Breast epithelium (tissue), 4 donors: ENCODE data around the gene ZNF423. TPM values are rescaled to one million over a fixed set of nuclear protein-coding genes. Genes with fewer than 3 reads are reported as not detected.

ENCODE experiments used
- DNase-seq, 2 donors: peaks; one replicate each; pipeline ENCODE4 v3.0.0-alpha.2; 2019; ENCODE audit warnings: low spot score in 2 of 2
- H3K27ac ChIP-seq, 2 donors: fragments of 200-600 bp; sonication (generic) in 1 of 2; one replicate each; pipeline ENCODE4 v1.5.1; 2016 to 2019; ENCODE audit warnings: mild to moderate bottlenecking in 1 of 2
- H3K27me3 ChIP-seq, 2 donors: fragments of 200-600 bp; sonication (generic) in 1 of 2; one replicate each; pipeline versions ENCODE4 v1.5.1 to v1.6.0; 2017 to 2019; ENCODE audit warnings: control low read depth in 1 of 2, mild to moderate bottlenecking in 1 of 2
- H3K36me3 ChIP-seq: fragments of 200-600 bp; one replicate; pipeline ENCODE4 v1.5.1; 2019
- H3K4me1 ChIP-seq, 2 donors: fragments of 200-600 bp; sonication (generic); one replicate each; pipeline ENCODE4 v1.5.1; 2016 to 2019; ENCODE audit warnings: control low read depth in 1 of 2
- H3K4me3 ChIP-seq, 3 donors: fragments of 200-600 bp; sonication (generic); 1 replicate in 2 of 3; 2 replicates in 1 of 3; pipeline ENCODE4 v1.5.1; 2016 to 2019; ENCODE audit warnings: mild to moderate bottlenecking in 3 of 3, moderate library complexity in 2 of 3
- H3K9me3 ChIP-seq, 2 donors: fragments of 200-600 bp; sonication (generic) in 1 of 2; one replicate each; pipeline ENCODE4 v1.5.1; 2016 to 2019; ENCODE audit warnings: control low read depth in 1 of 2
- POLR2A ChIP-seq: fragments of 450-650 bp; IDR thresholded peaks from one replicate; pipeline ENCODE4 v1.6.1; 2016; ENCODE audit warnings: antibody characterized with exemption, mild to moderate bottlenecking, moderate library complexity
- POLR2AphosphoS5 ChIP-seq, 3 donors: sonication (generic); formaldehyde crosslinking; IDR thresholded peaks; one replicate each; pipeline ENCODE4 v1.6.1; 2017; ENCODE audit warnings: antibody characterized with exemption in 3 of 3
- intact Hi-C: fragments of 100-400 bp; cut with DNase I; formaldehyde crosslinking; loops from one replicate; pipeline ENCODE4 v1.15.1; 2023; ENCODE audit warnings: low total_unique reads
- total RNA-seq, 3 donors: library from RNA; depleted of rRNA; stranded (reverse); fragments of >200 nt; gene quantifications; one replicate each; pipeline ENCODE4 v1.1.0, GENCODE V29; 2016
- TF ChIP-seq, protein P1 (sequence below), 3 donors: fragments of 450-650 bp; IDR thresholded peaks; one replicate each; pipeline ENCODE4 v1.5.1; 2016 to 2017; ENCODE audit warnings: antibody characterized with exemption in 3 of 3, mild to moderate bottlenecking in 3 of 3, moderate library complexity in 3 of 3

The ZNF423 gene
- total RNA-seq, 3 donors from 2014 or later, result 4.7 to 8.0 (median 5.9) TPM

DNA sequence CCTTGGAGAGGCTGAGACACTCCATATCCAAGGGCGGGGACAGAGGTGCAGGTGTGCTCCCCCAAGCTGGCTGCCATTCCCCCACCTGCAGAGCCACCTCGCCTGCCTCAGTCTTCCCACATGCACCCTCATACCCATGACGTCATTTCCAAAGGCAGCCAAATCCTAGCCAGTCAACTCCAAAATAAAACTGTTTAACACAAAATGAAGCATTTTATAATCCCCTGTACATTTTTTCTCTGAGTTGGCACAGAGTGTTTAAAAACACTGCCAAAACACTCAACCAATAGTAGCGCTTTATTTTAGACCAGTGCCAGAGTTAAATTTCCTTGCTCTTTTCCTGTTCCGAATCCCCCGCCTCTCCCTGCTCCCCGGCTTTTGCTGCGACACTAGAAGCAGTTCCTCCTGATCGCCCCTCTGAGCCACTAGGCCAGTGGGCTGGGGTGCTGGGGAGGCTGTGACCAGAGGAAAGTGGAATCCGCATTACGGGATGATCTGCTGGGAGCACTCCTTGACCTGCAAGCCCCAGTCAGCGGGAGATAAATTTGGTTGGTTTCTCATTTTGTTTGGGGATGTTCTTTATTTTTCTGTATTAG is 139.5 kb downstream of the ZNF423 start:
- no peak for TF ChIP-seq POLR2AphosphoS5 (IDR thresholded peaks at IDR 0.05)
- no peak for TF ChIP-seq POLR2A
- TF ChIP-seq, protein P1, sequence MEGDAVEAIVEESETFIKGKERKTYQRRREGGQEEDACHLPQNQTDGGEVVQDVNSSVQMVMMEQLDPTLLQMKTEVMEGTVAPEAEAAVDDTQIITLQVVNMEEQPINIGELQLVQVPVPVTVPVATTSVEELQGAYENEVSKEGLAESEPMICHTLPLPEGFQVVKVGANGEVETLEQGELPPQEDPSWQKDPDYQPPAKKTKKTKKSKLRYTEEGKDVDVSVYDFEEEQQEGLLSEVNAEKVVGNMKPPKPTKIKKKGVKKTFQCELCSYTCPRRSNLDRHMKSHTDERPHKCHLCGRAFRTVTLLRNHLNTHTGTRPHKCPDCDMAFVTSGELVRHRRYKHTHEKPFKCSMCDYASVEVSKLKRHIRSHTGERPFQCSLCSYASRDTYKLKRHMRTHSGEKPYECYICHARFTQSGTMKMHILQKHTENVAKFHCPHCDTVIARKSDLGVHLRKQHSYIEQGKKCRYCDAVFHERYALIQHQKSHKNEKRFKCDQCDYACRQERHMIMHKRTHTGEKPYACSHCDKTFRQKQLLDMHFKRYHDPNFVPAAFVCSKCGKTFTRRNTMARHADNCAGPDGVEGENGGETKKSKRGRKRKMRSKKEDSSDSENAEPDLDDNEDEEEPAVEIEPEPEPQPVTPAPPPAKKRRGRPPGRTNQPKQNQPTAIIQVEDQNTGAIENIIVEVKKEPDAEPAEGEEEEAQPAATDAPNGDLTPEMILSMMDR (IDR thresholded peaks at IDR 0.05), result no peak
- Histone ChIP-seq H3K4me1 (no peaks in the 10 kb centered on the region), H3K9me3 (no peaks in the 10 kb centered on the region), H3K27ac (no peak overlapping the region), H3K4me3 (no peak overlapping the region), H3K36me3 (no peaks in the 10 kb centered on the region), H3K27me3 (no peaks in the 10 kb centered on the region)
- intact Hi-C loops, result no loop called here
- no peak for DNase-seq

DNA sequence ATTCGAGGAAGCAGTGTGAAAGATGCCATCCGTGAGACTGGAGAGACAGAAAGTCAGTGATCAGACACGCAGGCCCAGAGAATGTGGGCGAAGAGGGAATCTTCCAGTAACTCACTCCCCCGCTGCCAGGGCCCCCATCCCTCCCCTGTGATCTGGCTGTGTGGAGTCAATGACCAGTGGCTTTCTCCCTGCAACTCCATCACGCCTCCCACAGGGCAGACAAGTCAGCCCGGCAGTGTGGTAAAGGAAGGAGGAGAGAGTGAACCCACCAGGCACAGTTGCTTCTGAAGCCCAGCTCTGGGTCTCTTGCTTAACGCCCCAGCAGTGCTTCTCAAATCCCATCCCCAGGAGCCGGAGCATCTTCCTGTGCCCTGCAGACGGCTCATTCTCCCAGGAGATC is 142.1 kb downstream of the ZNF423 start:
- H3K4me1 ChIP-seq, result no peaks in the 10 kb centered on the region
- TF ChIP-seq, protein P1 (IDR thresholded peaks at IDR 0.05), result no peak
- TF ChIP-seq POLR2AphosphoS5 (IDR thresholded peaks at IDR 0.05), result no peak
- no peak for TF ChIP-seq POLR2A
- intact Hi-C loops, result no loop called here
- H3K4me3 ChIP-seq, result no peak overlapping the region
- DNase-seq, result no peak
- no peaks in the 10 kb centered on the region for H3K36me3 ChIP-seq
- H3K27ac ChIP-seq, result no peak overlapping the region
- H3K9me3 ChIP-seq, result no peaks in the 10 kb centered on the region
- no peaks in the 10 kb centered on the region for H3K27me3 ChIP-seq

DNA sequence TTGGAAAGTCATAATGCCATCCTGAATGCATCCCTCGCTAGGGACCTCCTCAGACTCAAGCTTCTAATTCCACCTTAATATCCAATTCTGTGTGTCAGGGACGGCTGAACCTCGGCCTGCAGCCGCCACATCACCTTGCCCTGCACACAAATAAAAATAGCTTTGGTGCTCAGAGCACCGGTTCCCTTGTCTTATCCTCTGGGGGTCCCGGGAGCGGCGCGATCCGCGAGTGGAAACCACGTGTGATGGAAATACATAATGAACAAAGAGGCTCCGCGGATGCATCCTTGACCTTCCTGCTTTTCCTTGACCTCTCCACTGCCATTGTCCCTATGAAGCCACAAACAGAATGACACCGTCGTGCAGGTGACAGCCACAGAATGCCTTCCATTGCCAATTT is 143.4 kb downstream of the ZNF423 start:
- H3K9me3 ChIP-seq, result no peaks in the 10 kb centered on the region
- H3K27ac ChIP-seq, result no peak overlapping the region
- no peak overlapping the region for H3K4me3 ChIP-seq
- no peak for DNase-seq
- H3K4me1 ChIP-seq, result no peaks in the 10 kb centered on the region
- TF ChIP-seq POLR2AphosphoS5 (IDR thresholded peaks at IDR 0.05), result no peak
- TF ChIP-seq POLR2A, result no peak
- TF ChIP-seq, protein P1 (IDR thresholded peaks at IDR 0.05), result no peak
- intact Hi-C loops, result no loop called here
- no peaks in the 10 kb centered on the region for H3K36me3 ChIP-seq
- no peaks in the 10 kb centered on the region for H3K27me3 ChIP-seq

DNA sequence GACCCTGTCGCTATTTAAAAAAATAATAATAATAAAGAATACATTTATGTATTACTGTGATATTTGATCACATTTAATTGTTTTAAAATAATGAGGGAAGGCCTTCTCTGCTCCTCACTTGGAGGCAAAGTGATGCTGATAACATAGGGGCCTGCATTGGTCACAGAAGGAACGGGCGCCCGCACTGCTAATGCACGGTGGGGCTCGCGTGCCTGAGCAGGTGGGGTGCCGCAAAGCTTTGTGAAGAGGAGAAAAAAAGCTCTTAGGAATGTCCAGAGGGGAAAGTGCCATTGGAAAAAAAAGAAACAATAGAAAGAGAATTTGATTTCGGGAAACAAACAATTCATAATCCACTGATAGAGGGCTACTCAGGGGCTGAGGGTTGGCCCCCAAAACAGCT is 143.8 kb downstream of the ZNF423 start:
- DNase-seq, result no peak
- intact Hi-C loops, result no loop called here
- Histone ChIP-seq H3K9me3 (no peaks in the 10 kb centered on the region), H3K4me3 (no peak overlapping the region), H3K27ac (no peak overlapping the region), H3K36me3 (no peaks in the 10 kb centered on the region), H3K4me1 (no peaks in the 10 kb centered on the region), H3K27me3 (no peaks in the 10 kb centered on the region)
- TF ChIP-seq POLR2AphosphoS5 (IDR thresholded peaks at IDR 0.05), result no peak
- TF ChIP-seq, protein P1 (IDR thresholded peaks at IDR 0.05), result no peak
- TF ChIP-seq POLR2A, result no peak

DNA sequence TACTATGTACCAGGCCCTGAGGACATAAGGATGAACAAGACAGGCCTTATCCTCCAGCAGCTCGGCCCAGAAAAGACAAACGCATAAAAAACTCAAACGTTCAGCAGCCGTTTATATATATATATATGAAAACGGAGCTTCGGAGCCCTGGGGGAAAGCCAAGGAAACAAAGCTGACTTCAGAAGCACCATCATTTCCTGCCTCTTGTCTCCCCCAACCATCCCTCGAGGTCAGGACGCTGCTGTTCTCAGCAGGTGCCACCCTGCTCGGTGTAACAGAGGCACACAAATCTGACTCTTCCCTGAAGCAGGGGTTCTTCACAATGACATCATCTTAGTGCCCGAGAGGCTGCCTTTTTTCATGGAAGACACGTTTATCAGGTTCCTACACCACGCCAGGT is 146.9 kb downstream of the ZNF423 start:
- intact Hi-C loops, result no loop called here

More for the DNA sequence above, 146.9 kb downstream of the ZNF423 start:
- DNase-seq, result no peak
- TF ChIP-seq POLR2AphosphoS5 (IDR thresholded peaks at IDR 0.05), result no peak
- TF ChIP-seq, protein P1 (IDR thresholded peaks at IDR 0.05), result no peak
- no peak for TF ChIP-seq POLR2A
- no peak overlapping the region for H3K27ac ChIP-seq
- H3K36me3 ChIP-seq, result no peaks in the 10 kb centered on the region
- no peaks in the 10 kb centered on the region for H3K9me3 ChIP-seq
- H3K4me1 ChIP-seq, result no peaks in the 10 kb centered on the region
- no peaks in the 10 kb centered on the region for H3K27me3 ChIP-seq
- no peak overlapping the region for H3K4me3 ChIP-seq
